HG03196 (cell line): ENCODE measurements around the gene CSF1R.
"Not testable (repeated sequence)": the region's sequence is repeated elsewhere in the genome, so short reads cannot be mapped to it uniquely, and the experiment has no call there.

Experiments
- ATAC-seq: cut with Tn5 transposase; IDR thresholded peaks from one replicate; pipeline ENCODE4 v1.9.1; 2021; ENCODE audit not compliant: unreplicated experiment

The CSF1R gene

DNA sequence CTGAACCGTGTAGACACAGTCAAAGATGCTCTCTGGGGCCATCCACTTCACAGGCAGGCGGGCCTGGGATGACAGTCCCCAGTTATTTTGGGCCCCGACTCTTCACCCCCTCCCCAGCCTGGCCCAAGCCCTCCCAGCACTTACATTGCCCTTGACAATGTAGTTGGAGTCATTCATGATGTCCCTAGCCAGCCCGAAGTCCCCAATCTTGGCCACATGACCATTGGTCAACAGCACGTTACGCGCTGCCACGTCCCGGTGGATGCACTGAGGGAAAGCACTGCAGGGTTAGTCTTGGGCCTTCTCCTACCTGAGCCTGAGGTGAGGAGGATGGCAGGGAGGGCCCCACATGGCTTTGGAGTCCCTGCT lies 30.3 kb downstream of the CSF1R start:
- no peak for ATAC-seq

DNA sequence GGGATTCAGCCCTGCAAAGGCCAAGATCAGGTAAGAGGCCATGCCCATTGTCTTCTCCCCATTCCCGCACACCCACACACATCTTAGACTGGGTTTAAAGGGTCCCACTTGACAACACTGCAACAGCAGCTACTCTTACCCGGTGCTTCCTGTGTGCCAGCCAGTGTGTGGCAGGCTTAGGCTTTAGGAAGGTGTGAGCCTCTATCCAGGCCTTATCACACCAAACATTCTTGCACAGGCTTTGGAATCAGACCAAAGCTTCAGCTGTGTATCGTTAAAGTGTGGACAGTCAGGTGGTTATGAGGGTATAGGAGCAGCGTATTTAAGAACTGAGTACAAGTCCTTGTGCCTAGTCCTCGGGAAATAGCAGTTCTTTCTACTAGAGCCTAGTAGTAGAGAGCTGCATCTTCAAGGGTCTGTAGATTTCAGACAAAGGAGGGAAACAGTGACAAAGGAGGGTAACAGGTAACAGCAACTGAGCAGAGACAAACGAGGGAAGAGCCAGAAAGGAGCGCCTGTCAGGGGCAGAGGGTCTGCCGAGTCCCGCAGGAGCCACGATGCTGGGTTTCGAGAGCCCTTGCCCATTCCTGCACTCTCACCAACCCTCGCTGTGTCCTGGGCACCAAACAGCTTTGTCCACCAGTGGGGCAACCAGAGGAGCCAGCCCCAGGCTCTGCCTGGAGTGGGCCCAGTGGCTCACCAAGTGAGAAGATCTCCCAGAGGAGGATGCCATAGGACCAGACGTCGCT lies 30.9 kb downstream of the CSF1R start:
- ATAC-seq = no peak

DNA sequence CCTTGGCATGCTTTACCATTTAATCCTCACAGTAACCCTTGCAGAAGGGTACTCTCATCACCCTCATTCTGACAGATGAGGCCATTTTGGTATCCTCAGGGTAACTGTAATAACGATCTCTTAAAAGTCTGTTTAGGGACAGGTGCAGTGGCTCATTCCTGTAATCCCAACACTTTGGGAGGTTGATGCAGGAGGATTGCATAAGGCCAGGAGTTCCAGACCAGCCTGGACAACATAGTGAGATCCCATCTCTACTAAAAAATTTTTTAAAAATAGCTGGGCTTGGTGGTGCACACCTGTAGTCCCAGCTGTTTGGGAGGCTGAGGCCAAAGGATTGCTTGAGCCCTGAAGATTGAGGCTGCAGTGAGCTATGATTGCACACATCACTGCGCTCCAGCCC lies 31.8 kb downstream of the CSF1R start:
- ATAC-seq = no peak

DNA sequence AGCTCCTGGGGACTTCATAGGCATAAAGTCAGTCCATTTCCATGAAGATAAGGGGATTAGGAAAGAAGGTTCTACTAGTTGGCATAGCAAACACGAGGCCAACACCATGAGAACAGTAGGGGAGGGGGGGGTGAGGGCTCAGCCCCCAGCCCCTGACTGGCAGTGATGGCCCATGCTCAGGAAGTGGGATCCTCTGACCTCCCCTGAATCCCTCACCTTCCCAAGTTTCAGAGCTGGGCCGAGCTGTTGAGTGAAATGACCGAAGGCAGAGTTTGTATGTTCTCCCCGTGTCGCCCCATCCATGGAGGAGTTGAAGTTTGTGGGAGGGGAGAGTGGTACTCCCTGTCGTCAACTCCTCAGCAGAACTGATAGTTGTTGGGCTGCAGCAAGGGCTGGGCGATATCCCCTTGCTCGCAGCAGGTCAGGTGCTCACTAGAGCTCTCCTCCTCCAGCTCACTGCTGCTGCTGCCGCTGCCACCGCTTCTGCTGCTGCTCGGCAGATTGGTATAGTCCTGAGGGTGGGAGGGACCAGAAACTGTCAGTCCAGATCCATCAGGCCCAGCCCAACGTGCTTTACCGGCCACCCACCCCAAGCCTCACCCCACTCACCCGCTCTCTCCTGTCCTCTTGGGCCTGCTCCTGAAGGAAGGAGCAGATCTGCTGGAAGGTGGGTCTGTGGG lies 32.5 kb downstream of the CSF1R start:
- no peak for ATAC-seq

DNA sequence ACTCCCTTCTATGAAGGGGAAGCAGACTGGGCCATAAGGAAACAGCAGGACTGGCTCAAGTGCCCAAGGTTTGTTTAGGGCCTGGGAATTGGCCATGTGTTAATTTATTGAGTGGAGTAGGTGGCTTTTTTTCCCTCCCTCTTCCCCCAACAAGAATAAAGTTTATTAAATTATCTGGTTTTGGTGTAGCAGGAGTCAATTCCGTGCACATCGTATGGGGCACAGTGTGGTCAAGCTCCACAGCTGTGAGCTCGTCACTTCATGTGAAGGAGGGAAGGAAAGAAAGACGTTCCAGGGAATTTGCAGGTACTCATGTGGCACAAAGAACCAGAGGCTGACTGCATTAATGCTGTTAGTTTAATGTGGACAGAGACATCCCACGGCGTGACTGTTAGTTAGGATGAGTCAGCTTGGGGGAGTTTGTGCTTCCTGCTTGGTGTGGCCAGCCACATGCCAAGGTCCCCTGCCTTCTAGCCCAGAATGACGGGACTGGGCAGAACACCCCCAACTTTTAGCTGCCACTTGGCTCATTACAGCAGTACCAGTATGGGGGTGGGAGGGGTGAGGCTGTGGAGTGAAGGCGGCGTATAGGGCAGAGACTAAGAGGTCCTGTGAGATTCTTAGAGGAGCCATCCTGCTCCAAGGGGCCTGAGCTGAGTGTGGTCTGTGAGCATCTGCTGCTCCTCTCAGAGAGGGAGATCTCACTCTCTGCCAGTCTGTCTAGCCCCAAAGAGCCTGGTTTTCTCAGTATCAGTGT lies 33.2 kb downstream of the CSF1R start:
- ATAC-seq = no peak

DNA sequence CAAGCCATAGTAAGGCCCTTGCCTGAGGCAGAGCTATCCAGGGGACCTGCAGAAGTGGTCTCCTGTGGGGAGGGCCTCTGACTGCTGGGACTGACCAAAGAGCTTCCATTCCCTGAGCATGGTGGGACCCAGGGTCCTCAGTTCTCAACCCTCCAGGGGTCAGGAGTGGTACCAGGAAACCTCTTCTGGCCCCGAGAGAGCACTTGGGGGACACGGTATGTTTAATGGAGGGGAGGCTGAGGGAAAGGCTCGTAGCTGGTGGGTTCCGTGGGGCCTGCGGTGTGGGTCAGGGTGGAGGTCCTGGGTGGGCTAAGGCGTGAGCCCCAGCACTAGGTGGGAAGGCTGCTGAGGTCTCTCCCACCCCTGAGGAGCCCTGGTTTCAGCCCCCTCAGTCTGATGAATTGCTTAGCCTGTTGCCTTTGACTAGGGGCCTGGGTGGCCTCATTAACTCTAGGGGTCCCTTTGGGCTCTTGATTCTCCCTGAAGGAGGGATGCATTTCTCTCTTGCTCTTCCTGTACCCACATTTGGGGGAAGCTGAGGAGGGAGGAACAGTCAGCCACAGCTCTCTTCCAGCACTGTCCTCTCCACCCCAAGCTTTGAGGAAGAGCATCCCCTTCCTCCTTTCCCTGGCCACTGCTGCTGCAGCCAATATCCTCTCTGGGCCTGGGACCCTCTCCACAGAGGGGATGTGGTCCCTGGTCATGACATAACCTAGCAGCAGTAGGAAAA lies 34.0 kb downstream of the CSF1R start:
- ATAC-seq = no peak

DNA sequence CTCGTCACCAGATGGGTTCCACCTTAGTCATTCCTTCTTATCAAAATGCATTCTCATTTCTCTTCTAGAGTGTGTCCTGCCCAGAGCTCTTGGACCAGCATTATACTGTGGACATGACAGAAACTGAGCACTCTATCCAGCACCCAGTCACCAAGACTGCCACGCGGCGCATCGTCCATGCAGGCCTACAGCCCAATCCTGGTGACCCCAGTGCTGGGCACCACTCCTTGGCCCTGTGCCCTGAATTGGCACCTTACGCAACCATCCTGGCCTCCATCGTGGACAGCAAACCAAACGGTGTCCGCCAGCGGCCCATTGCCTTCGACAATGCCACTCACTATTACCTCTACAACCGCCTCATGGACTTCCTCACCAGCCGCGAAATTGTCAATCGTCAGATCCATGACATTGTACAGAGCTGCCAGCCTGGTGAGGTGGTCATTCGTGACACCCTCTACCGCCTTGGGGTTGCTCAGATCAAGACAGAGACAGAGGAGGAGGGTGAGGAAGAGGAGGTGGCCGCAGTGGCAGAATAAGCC lies 34.6 kb downstream of the CSF1R start:
- no peak for ATAC-seq

DNA sequence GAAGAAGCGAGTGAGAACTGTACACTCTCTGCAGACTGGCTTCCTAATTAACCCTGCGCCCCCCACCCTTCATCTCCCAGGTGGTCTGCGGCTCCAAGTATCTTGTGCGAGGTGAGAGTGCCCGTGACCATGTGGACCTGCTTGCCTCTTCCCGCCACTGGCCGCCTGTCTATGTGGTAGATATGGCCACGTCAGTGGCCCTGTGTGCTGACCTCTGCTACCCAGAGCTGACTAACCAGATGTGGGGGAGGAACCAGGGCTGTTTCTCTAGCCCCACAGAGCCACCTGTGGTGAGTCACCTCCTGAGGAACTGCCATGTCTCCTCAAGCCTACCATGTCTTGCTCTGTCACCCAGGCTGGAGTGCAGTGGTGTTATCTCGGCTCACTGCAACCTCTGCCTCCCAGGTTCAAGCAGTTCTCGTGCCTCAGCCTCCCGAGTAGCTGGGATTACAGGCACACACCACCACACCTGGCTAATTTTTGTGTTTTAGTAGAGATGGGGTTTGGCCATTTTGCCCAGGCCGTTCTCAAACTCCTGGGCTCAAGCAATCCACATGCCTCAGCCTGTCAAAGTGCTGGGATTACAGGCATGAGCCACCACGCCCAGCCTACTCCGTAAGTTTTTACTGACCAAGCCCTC lies 36.1 kb downstream of the CSF1R start:
- ATAC-seq = not testable (repeated sequence)

DNA sequence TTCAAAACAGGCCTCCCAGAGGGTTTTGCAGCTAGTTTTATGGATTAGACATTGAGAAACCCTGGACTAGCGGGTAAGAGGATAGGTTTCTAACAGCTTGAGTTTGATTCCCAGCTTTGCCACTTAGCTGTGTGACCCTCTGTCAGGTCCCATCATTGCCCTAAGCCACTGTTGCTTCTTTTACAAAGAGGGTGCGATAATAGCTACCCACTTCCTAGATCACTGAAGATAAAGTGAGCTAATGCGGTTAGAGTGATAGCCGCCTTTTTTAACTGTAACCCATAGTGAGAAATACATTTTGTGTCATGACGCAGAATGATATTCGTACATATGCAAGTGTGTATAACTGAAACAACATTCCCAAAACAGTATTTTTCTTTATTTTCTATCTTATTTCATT lies 40.3 kb downstream of the CSF1R start:
- ATAC-seq = no peak

DNA sequence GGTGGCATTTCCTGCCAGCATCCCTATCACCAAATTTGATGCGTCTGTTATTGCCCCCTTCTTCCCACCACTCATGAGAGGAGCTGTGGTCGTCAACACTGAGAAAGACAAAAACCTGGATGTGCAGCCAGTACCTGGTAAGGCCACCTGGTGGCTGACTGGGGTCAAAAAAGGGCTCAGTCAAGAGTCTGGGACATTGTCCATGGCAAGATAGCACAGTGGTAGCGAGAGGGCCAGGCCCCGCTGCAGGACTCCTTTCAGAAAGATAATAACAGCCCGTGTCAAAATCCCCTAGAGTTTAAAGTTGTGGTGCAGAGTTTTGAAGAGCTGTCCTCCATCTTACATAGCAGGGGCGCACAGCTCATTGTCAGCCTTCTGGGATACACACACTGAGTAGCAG lies 40.8 kb downstream of the CSF1R start:
- no peak for ATAC-seq

DNA sequence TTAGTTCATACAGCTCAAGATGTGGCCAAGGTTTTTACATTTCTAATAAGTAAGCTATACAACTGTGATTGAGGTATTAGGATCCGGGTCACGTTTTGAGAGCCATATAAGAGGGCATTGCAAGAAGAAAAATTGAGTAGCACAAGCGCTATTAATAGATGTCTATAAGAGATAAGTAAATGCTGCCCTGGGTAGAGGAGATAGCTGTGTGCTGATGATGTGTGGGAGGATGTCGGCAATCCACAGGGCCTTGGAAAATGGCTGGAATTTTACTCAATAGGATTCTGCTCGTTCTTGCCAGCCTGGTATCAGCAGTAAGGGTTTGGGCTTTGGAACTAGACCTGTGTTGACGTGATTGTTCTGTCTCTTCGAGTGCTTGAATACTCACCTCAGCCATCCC lies 41.6 kb downstream of the CSF1R start:
- ATAC-seq = no peak

DNA sequence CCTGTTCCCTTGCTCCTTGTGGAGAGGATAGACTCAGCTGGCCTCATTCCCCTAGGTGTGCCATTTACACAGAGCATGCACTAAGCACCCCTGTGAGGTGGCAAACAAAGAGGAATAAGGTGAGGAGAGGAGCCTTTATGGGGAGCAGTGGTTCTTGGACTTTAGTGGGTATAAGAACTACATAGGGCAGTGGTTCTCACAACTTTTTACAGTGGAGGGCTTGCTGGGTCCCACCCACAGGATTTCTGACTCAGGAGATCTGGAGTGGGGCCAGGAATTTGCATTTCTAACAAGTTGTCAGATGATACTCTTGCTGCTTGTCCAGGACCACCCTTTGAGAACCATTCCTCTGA lies 42.0 kb downstream of the CSF1R start:
- no peak for ATAC-seq

DNA sequence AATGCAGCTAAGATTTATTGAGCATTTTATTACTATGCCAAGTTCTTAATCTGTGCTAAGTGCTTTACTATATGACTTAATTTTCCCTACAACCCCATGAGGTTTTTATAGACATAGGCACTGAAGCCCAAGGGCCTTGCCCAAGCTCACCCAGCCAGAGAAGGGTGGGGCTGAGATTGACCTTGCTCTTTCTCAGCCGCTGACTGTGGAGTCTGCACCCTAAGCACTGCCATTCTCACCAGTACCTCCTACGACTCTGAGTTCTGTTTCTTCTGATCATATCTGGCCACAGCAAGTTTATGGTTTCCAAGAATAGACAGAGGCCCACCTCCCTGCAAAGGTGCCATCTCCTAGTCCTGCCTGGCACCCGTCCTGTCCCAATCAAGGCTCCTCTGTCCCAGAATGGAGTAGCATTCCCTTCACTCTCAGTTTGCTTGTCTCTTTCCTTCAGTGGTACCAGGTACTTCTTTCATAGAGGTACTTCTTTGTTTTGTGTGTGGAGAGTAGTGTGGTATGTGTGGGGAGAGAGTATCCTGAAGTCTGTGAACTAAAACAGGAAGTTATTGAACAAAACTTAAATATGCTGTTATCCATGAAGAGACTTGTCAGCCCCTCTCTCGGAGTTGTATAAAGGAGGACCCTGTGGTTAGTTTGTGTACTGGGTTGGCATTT lies 42.6 kb downstream of the CSF1R start:
- ATAC-seq = no peak

DNA sequence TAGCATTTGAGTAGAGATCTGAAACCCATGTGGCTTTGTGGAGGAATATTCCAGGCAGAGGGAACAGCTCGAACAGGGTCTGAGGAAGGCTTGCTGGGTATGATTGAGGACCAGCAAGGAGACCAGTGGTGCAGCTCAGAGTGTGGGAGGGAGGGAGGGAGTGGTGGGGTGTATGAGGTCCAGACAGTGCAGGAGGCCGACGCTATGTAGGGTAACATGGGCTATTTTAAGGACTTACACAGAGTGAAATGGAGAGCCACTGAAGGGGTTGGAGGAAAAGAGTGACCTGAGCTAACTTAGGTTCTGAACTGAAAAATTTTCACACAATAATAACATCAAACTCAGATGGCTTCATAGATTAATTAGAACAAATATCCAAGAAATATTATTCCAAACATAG lies 43.9 kb downstream of the CSF1R start:
- no peak for ATAC-seq

DNA sequence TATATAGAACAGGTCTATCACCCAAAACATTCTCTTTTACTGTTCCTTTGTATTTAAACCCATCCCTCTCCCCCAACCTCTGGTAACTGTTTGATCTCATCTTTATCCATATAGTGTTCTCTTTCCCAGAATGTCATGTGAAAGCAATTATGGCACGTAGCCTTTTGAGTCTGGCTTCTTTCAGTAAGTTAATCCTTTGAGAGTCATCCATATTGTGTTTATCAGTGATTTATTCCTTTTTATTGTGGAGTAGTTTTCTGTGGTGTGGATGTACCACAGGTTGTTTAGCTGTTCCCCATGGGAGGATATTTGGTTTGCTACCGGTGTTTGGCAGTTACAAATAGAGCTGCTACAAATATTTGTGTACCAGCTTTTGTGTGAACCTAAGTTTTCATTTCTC lies 47.8 kb downstream of the CSF1R start:
- no peak for ATAC-seq

DNA sequence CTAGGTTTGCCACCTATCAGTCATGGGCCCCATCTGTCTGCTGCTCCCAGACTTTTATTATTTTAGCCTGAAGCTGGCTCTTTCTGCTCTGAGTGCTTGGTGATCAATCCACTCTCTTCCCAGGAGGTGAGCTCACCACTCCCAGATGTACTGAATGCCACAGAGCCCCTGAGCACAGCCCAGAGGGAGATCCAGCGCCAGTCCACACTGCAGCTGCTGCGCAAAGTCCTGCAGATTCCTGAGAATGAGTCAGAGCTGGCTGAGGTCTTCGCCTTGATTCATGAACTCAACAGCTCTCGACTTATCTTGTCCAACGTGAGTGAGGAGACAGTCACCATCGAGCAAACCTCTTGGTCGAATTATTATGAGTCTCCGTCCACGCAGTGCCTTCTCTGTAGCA lies 49.8 kb downstream of the CSF1R start:
- ATAC-seq = no peak

DNA sequence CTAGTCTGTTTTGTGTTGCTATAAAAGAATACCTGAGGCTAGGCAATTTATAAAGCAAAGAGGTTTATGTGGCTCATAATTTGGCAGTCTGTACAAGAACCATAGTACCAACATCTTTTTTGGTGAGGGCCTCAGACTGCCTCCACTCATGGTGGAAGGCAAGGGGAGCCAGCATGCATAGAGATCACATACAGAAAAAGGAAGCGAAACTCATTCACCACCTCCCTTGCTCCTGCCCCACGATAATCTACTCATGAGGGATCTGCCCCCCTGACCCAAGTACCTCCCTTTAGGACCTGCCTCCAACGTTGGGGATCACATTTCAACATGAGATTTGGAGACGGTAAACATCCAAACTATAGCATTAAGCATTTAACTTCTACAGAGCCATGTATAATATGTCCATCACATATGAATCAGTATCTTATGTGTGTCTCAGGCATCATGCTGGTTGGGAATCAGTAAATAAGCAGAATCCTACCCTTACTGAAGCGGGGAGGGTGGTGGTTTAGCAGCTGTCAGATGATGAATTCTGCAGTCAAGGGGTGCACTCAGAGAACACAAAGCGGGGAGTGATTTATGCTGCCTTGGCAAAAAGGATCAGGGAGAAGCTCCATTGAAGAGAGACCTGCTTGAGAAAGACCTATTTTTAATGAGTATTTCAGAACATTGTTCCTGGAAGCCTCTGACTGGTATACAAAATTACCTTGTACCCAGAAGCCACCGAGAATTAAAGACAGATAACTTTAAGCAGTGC lies 51.0 kb downstream of the CSF1R start:
- peak; percentile 83 for ATAC-seq

DNA sequence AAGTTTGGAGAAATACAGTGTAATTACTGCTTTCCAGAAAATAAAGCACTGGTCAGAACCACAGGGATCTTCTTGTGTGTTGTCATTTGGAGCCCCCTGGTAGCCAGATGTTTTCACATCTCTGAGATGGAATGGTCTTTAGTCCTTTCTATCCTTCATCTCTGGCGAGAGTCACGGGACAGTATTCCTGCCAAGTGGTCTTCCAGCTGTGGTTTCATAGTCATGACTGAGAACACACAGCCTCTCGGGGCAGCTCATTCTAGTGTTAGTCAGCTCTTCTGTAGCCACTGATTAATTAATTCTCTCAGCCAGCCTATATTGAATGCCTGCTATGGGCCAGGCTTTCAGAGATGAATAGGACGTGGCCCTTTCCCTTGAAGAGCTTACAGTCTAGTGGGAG lies 51.7 kb downstream of the CSF1R start:
- ATAC-seq = no peak

DNA sequence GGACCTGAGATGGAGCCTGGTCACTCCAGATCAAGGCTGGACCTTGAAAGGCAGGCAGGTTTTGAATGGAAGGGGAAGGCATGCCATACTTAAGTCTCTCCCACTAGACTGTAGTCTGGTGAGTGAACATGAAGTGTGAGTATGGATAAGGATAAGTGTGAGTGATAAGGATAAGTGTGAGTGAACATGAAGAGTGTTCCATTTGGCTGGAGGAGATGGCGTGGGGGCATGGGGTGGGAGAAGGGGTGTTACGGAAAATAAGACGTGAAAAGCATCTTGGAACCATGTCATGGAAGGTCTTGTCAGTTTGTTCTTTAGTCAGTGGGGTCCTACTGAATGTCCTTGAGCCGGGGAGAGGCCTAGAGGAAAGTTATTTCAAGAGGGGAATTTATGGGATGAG lies 53.0 kb downstream of the CSF1R start:
- ATAC-seq = no peak

DNA sequence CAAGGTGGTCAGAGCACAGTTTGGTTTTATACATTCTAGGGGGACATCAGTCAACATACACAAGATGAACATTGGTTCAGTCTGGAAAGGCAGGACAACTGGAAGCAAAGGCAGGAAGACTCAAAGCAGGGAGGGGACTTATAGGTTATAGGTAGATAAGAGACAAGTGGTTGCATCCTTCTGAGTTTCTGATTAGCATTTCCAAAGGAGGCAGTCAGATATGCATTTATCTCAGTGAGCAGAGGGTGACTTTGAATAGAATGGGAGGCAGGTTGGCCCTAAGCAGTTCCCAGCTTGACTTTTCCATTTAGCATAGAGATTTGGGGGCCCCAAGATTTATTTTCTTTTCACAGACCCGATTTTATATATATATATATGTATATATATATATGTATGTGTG lies 58.3 kb downstream of the CSF1R start:
- not testable (repeated sequence) for ATAC-seq
